K562 (cell line): ENCODE results near the gene DCAF17.

ENCODE experiments used
- BRCA1 ChIP-seq, 2 experiments: fragments of 450-650 bp in 1 of 2; sonication (generic) in 1 of 2; formaldehyde crosslinking in 1 of 2; IDR thresholded peaks; 2 replicates each; pipeline versions ENCODE4 v1.5.0 to v1.6.1; 2017 to 2020; ENCODE audit warnings: mild to moderate bottlenecking in 1 of 2, missing genetic modification reagents in 1 of 2
- CEBPB ChIP-seq: fragments of 450-650 bp; IDR thresholded peaks from 2 replicates; pipeline ENCODE4 v1.6.1; 2016; ENCODE audit warnings: missing genetic modification characterization, missing compliant biosample characterization
- CHD4 ChIP-seq: fragments of 200-600 bp; sonication (generic); IDR thresholded peaks from 3 replicates; pipeline ENCODE4 v1.6.1; 2012; ENCODE audit warnings: low read depth, mild to moderate bottlenecking, mixed read lengths, low read length, inconsistent platforms; ENCODE audit not compliant: insufficient read depth, insufficient replicate concordance, poor library complexity, severe bottlenecking
- KDM4B ChIP-seq, 2 experiments: fragments of 450-650 bp in 1 of 2; sonication (generic) in 1 of 2; IDR thresholded peaks; 2 replicates each; pipeline ENCODE4 v1.6.1; 2016 to 2017; ENCODE audit warnings: borderline replicate concordance in 2 of 2, antibody characterized with exemption in 1 of 2, low read depth in 1 of 2, mild to moderate bottlenecking in 1 of 2
- LARP7 ChIP-seq: fragments of 450-650 bp; IDR thresholded peaks from 2 replicates; pipeline ENCODE4 v1.6.1; 2016
- STAG1 ChIP-seq: sonication (generic); formaldehyde crosslinking; IDR thresholded peaks from 2 replicates; pipeline ENCODE4 v1.5.0; 2020; ENCODE audit warnings: missing genetic modification reagents, borderline replicate concordance
- ZNF23 ChIP-seq: fragments of 250-450 bp; sonication (Bioruptor Pico); IDR thresholded peaks from 2 replicates; pipeline ENCODE4 v1.4.0; 2020; ENCODE audit warnings: mild to moderate bottlenecking
- TF ChIP-seq, protein P1 (sequence below), 3 experiments: IDR thresholded peaks in 2 of 3; conservative IDR thresholded peaks in 1 of 3; 2 replicates each; pipeline ENCODE4 v1.5.1; 2011 to 2012; ENCODE audit warnings: low read length in 3 of 3, mild to moderate bottlenecking in 3 of 3, control low read depth in 2 of 3, improper control_type of control experiment in 1 of 3, inconsistent platforms in 1 of 3, low read depth in 1 of 3, mixed read lengths in 1 of 3, moderate library complexity in 1 of 3; ENCODE audit not compliant: insufficient read depth in 2 of 3

DNA sequence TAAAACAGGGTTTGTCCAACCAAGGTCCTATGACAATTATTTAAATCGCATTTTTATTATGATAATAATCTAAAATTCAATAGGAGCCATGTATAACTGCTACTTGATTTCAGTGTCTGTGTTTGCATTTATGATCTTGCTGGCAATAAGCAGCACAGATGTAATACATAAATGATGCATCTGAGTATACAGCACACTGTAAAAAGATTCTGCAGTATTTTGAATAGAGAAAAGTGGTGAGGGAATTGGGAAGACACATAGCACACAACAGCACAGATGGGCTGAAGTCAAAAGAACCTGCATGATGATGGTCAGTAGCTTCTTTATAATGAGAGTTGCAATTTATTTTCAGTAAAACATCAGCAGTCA is 26.4 kb upstream of the DCAF17 start:
- TF ChIP-seq, protein P1, sequence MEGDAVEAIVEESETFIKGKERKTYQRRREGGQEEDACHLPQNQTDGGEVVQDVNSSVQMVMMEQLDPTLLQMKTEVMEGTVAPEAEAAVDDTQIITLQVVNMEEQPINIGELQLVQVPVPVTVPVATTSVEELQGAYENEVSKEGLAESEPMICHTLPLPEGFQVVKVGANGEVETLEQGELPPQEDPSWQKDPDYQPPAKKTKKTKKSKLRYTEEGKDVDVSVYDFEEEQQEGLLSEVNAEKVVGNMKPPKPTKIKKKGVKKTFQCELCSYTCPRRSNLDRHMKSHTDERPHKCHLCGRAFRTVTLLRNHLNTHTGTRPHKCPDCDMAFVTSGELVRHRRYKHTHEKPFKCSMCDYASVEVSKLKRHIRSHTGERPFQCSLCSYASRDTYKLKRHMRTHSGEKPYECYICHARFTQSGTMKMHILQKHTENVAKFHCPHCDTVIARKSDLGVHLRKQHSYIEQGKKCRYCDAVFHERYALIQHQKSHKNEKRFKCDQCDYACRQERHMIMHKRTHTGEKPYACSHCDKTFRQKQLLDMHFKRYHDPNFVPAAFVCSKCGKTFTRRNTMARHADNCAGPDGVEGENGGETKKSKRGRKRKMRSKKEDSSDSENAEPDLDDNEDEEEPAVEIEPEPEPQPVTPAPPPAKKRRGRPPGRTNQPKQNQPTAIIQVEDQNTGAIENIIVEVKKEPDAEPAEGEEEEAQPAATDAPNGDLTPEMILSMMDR (IDR thresholded peaks at IDR 0.05 in 2 of 3, conservative IDR thresholded peaks at IDR 0.05 in 1 of 3; ENCODE audit: insufficient read depth in 2 of 3, low read depth in 1 of 3, low read length in 3 of 3) = no peak
- TF ChIP-seq CEBPB (tag) (no peak), KDM4B (IDR thresholded peaks at IDR 0.05; ENCODE audit: borderline replicate concordance in 2 of 2, low read depth in 1 of 2) (no peak), LARP7 (no peak), CHD4 (no peak), ZNF23 (no peak), BRCA1 (IDR thresholded peaks at IDR 0.05) (no peak), BRCA1 (CRISPR knock-in tag; IDR thresholded peaks at IDR 0.05) (no peak), STAG1 (no peak)
